GM23248 (cell line): ENCODE measurements around the gene DST.

ENCODE experiments used
- EZH2 ChIP-seq: fragments of 200-600 bp; sonication (generic); IDR thresholded peaks from 2 replicates; pipeline ENCODE4 v1.6.1; 2018; ENCODE audit warnings: antibody characterized with exemption, mild to moderate bottlenecking; ENCODE audit not compliant: insufficient read depth, poor library complexity, severe bottlenecking
- EZH2phosphoT487 ChIP-seq: fragments of 200-600 bp; sonication (generic); IDR thresholded peaks from 2 replicates; pipeline ENCODE4 v1.6.1; 2018; ENCODE audit warnings: antibody characterized with exemption, moderate library complexity, mild to moderate bottlenecking, low read depth; ENCODE audit not compliant: insufficient read depth

DNA sequence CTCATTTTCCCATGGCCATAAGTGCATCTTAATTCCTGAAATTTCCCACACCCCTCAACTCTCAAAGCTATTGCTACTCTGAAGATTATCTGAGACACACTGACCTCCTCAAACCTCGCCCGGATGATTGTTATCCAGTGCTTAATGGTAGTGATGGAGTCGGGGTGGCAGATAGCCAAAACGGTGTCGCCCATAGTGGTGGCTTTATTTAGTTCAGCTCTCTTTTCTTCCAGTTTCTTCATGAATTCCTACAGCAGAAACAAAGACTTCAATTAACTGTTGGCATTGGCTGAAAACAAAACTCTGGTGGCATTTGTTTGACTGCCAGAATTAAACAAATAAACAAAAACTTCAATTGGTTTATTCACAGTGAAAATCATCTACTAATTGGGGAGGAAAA lies 165.4 kb downstream of the DST start:
- TF ChIP-seq EZH2 (no peak), EZH2phosphoT487 (no peak)
